Measurements from ENCODE around the gene ACSL3.
"Not testable (repeated sequence)": the region's sequence is repeated elsewhere in the genome, so short reads cannot be mapped to it uniquely, and the experiment has no call there.

The ACSL3 gene

DNA sequence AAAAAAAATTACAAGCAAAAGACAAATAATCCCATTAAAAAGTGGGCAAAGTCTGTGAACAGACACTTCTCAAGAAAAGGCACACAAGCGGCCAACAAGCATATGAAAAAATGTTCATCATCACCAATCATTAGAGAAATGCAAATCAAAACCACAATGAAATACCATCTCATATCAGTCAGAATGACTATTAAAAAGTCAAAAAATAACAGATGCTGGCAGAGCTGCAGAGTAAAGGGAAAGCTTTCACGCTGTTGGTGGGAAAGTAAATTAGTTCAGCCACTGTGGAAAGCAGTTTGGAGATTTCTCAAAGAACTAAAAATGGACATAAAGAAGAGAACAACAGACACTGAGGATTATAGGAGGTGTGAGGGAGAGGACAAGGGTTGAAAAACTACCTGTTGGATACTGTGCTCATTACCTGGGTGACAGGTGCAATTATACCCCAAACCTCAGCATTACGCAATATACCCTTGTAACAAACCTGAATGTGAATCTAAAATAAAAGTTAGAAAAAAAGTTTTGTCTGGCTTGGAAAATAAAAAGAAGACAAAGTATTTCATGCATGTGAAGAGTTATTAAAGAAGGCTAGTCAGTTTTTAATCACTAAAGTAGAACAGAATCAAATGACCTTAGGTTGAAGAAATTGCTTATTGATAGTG, 8.7 kb upstream of the ACSL3 start:
- no peak for DNase-seq (ENCODE audit: low read depth)

DNA sequence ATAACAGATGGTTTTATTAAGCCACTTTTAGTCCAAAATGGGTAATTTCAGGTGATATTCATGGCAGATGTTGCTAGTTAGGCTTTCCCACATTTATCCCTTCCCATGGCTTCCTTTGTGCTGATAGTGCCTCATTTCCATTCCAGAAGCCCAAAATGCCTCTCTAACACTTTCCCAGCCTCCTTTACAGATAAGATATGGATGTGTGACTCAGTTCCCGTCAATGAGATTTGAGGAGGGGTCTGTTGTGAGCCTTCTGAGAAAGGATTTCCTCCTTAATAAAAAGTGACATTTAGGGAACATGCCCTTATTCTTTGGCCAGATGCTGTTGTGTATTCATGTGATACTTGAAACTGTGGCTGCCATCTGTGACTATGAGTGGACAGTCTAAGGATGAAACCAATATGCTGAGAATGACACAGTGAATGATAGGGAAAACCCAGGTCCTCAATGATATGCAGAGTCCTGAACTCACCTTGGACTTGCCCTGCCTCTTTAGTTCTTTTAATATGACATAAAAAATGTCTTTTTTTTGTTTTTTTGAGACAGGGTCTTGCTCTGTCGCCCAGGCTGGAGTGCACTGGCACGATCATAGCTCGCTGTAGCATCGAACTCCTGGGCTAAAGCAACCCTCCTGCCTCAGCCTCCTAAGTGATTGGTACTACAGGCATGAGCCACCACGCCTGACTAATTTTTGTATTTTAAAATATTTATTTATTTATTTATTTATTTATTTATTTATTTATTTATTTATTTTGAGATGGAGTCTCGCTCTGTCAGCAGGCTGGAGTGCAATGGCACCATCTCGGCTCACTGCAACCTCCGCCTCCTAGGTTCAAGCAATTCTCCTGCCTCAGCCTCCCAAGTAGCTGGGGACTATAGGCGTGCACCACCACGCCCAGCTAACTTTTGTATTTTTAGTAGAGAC, 5.8 kb upstream of the ACSL3 start:
- no peak for DNase-seq (ENCODE audit: low read depth)

DNA sequence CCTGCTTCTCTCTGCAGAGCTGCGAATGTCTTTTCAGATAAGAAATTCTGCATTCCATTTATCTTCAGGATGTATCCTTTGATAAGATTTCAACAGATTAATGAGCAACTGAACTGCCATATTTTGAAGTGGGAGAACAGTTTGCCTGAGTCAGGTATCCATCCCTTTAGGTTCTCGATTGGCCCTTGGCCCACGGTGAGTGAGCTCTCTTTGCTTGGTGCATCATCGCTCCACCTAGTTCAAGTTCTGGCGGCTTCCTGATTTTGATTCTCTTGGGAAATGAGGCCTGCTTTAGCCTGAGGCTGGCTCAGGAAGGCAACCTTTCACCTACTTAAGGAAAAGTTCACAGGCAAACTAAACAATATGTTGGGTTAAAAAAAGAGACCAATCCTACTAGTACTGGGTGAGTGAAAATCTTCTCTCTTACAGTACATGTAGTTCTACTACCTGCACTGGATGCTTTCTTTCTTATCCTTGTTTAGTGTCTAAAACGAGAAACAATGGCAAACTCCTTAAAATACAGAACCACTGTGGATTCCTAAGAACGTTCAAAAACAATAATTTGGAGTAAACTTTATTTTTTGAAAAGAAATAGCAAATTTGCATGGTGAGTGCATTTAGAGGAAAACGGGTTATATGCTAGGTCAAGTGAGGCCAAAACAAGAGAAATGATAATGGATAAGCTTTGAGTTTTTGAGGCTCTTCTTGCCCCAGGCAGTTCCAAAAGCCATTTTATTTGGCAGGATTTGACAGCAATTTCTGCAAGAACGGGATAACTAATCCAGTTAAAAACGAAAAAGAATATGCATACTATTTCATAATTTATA, 837 bp upstream of the ACSL3 start:
- no peak for DNase-seq (ENCODE audit: low read depth)

DNA sequence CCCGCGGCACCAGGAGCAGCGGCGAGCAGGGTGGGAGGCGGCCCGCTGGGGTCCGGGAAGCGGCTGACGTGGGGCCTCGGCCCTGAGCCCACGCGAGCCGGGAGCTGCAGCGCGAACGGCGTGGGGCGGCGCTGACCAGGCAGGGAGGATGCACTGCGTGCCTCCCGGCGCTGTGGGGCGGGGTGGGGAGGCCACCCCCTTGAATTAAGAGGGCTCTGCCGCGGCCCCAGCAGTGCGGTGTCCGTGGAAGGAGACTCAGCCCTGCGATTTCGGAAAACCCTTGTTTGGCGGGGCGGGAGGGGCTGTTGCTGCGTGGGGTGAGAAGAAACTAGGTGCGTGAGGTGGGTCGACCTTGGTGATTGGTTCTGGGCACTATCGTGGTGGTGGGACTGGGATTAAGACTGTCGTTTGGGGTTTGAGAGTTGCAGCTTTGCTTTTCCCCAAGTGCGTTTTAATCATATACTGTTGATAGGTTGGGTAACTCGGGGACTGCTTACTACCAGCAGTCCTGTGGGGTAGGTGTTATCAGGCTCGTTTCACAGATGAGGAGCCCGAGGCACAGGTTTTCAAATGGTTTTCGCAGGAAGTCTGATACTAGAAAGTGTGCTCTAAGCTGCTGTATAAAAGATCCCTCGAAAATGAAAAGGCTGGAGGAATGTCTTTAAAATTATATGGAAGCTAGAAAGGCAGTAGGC, 722 bp downstream of the ACSL3 start:
- no peak for DNase-seq (ENCODE audit: low read depth)

DNA sequence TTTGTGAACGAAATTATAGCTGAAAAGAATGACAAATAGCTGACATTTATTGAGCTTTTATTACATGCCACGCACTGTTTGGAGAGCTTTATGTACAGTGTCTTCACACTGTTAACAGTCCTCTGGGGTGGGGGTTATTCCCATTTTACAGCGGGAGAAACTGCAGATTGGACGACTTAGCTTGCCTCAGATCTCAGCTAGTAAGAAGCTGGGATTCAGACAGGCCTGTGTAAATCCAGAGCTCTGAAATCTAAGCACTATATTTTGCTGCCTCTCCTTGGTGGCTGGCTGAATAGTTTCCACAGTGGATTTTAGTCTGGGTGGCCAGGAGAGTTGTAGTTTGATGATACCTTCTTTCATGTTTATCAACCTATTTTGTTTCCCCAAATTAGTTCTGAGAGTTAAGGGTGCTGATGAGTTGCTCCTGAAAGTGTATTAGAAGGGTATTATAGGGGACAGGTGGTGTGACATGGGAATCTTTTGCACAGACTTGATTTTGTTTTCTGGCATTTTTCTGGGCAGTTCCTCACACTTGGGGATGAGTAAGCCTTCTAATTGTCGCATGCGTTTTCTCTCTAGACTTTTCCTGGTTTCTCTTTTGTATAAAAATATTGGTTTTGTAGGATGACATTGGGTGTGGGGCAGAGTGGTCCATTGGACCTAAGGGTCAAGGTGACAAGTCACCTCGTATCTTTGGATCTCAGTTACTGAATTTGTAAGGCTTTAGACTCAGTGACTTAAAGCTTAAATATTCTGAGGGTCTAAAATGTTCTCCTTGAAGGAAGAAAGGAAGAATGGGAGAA, 1.5 kb downstream of the ACSL3 start:
- DNase-seq (ENCODE audit: low read depth): no peak

DNA sequence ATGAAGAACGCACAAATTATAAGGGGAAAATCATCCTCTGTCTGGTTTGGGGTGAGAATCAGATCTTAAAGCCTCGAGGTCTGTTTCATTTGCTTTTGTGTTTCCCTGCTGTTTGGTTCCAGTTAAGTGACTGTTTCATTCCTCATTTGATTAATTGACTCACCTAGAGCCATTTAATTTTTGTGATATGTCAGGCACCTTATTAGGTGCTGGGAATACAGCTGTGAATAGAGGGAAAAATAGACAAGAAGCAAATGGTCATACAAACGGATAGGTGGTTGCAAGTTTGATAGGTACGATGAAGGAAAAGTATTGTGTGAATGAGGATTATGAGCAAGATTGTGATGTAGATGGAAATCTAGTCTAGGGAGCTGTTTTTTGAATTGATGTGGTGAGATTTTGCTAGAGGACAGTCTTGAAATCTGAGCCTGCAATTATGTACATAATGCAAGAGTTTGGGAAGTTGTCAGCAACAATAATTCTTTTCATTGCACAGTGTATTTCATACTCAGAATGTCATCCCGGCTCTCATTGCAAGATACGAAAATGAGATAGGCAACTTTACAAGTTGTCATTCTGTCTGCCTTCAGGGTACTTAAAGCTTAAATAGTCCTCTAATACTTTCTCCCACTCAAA, 2.2 kb downstream of the ACSL3 start:
- no peak for DNase-seq (ENCODE audit: low read depth)

DNA sequence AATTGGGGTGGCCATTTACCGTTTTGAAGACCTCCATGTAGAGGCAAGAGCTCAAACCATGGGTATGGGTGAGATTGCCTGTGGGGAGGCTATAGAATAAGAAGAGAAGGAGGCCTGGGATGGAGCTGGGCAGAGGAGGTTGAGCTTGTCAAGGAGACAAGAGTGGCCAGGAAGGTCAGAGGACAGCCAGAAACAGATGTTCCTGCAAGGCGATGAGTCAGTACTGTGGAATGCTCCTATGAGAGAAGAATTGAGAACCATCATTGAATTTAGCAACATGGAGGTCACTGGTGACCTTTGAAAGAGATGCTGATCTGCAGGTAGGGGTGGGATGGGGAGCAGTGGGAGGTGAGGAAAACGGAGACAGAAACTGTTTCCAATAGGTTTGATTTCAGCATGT, 3.5 kb downstream of the ACSL3 start:
- DNase-seq (ENCODE audit: low read depth): no peak

DNA sequence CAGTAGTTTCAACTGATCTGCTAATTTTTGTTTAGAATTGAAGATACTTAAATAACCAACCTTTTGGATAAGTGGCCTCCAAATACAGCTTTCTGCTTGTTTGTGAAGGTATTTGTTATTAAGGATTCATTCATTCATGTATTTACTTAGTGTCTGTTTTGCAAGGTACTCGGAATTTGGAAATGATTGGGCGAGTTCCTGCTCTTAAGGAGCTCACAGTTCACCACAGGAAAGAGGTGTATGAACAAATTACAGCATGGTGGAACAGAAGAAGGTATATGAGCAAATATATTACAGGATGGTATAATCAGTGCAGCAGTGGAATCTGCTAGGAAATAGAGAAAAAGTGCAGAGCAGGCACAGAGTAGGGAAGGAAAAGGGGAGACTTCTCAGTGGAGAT, 4.5 kb downstream of the ACSL3 start:
- DNase-seq (ENCODE audit: low read depth): no peak

DNA sequence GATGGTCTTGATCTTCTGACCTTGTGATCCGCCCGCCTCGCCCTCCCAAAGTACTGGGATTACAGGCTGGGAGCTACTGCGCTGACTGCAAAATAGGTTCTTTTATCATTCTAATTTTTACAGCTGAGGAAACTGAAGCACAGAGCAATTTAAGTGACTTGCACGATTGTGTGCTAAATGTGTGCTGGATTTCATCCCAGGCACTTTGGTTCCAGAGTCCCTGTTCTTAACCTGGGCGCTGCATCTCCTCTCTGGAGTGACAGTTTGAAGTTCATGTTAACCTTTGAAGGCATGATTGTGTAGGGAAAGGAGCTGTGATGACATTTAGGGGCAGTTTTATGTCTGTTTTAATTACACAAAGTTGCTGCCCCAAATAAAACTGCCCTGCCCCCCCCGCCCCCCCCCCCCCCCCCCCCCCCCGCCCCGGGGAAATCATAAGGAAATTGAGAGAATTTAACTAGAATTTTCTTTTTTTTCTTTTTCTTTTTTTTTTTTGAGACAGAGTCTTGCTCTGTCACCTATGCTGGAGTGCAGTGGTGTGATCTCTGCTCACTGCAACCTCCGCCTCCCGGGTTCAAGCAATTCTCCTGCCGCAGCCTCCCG, 5.6 kb downstream of the ACSL3 start:
- no peak for DNase-seq (ENCODE audit: low read depth)

DNA sequence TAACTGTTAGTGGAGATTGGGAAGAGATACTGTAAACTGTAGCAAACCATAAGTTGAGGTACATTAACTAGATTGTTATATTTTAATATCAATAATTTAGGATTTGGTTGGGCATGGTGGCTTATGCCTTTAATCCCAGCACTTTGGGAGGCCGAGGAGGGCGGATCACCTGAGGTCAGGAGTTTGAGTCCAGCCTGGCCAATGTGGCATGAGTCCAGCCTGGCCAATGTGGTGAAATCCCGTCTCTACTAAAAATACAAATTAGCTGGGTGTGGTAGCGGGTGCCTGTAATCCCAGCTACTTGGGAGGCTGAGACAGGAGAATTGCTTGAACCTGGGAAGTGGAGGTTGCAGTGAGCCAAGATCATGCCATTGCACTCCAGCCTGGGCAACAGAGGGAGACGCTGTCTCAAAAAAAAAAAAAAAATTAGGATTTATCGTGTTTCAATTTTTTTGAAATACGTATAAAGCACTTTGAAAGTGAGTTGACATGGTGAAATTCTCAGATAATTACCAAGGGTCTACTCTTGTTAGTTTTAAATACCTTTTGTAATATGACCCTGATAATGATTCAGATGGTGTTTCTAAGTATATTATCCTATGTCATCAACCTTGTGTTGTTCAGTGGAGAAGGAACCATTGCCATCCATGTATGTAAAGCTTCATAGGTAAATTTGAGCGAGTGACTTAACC, 7.9 kb downstream of the ACSL3 start:
- not testable (repeated sequence) for DNase-seq (ENCODE audit: low read depth)

DNA sequence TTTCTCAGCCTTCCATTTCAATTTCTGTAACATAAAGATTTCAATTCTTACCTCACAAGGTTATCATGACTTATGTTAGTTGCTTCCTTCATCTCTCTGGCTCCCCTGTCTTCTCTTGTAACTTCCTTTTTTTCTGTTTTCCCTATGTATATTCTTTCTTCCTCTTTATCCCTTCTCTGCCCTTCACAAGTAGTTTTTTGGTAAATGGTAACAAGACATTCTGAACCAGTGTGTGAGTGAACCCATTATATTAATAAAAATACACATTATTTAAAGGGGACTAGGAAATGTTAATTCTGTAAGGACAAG, 8.4 kb downstream of the ACSL3 start:
- DNase-seq (ENCODE audit: low read depth): no peak

DNA sequence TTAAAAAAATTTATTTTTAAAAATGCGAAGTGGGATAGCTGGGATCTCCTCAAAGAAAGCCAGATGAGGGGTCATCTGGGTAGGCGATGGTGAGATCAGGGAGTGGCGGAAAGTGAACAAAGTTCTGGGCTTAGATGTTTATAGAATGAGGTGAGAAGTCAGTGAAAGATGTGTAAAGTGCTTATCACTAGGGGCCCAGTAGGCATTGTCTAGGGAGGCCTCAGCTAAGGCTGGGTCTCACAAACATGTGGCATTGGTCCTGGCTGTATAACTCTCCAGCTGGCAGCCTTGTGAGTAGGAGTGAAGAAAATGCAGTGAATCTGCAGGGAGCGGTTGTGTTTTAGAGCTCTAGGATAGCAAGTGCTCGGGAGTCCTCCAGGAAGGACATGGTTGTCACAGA, 10.5 kb downstream of the ACSL3 start:
- DNase-seq (ENCODE audit: low read depth): no peak

DNA sequence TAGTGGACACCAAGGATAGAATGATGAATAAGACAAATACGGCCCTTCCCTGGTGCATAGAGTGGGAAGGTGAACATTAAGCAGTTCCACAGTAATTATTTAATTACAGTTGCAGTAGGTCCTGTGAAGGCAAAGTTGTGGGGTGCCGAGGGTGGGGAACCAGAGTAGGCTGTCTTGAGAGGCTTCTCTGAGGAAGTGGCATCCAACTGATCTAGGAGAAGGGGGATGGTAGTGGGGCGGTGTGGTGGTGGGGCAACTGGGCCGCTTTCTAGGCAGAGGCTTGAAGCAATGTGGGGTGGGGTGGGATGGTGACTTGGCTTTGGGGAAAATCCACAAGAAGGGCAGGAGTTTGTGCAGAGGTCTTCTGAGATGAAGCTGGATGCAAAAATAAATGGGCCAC, 11.7 kb downstream of the ACSL3 start:
- no peak for DNase-seq (ENCODE audit: low read depth)

DNA sequence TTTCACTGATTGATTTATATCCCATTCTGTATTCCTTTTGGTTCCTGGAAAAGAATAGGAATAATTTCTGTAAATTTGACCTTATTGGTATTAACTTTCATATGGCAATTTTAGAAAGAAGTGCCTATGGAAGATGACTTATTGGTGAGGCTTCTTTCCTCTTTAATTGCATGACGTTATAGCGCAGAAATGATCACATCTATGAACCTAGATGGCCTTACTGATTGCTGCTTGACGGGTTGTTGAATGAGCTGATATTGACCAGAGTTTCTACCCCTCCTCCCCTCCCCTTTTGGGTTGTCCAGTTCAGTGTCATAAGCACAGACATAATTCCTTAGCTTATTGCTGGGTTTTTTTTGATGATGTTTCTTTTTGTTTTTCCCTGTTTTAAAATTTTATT, 14.6 kb downstream of the ACSL3 start:
- no peak for DNase-seq (ENCODE audit: low read depth)

DNA sequence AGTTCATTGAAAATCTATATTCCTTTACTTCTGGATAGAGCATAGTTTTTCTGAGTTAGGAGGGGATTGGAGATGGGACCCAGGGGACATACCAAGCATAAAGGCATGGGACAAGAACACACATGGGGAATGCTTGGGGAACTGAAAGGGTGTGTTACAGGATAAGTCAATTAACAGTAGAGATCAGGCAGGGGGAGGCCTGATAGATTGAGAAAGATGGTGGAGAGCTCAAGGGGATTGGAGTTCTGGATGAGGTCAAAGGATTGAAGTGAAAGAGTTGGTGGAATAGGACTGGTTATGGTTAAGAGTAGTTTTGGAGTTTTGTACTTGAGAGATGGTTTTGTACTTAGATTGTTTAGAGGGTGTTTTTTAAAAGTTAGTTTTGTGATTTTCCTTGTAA, 16.1 kb downstream of the ACSL3 start:
- no peak for DNase-seq (ENCODE audit: low read depth)

DNA sequence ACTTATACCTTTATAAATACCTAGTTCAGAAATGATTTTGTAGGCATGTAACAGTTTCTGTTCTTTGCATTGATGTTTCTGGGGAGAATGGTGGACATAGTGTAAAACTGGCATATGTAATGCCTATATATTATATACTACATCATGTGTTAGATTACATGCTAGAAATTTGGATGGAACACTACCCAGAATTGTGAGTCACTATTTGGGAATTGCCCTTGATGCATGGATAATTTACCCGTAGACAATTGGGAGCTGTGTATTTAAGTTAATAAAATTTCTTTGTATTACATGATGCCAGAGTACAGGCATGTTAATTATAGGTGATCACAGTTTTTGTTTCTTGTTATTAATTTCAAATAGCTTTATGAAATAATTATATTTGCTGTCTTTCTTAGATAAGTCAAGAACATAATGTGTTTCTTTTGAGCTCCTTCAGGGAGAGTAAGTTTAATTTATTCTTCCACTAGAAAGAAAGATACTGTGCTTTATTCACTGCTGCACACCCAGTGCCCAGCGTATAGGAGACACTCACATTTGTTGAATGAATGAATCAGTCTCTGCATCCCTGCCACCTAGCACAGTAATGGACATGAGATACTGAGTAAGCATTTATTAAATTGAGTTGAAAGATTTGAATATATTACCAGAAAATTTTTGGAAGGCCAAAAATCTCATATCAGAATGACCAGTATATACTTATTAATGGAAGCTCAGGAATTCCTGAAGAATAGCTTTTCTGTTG, 16.9 kb downstream of the ACSL3 start:
- DNase-seq (ENCODE audit: low read depth): no peak

DNA sequence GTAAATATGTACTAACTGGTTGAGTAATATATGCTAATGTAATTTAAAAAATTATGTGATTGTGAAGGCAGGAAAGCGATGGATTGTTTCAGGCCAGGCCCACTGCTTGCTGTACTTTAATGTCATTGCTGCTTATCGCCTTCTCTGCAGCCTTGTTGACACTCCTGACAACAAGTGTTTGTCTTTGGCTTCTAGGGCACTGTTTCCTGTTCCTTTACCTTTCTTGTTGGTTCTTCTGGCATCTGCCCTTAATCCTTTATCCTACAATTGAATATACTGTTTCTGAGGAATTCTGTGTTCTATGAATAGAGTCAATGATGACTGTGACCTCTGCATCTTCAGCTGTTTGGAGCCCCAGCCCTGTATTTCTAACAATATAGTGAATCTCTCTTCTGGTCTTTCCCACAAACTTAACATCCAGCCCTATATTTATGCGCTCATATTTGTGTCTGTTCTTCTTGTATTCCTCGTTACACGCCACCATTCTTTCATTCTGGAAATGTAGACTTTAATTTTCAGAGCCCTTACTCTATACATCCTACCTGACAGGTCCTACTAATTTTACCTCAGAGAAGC, 17.6 kb downstream of the ACSL3 start:
- DNase-seq (ENCODE audit: low read depth): no peak

DNA sequence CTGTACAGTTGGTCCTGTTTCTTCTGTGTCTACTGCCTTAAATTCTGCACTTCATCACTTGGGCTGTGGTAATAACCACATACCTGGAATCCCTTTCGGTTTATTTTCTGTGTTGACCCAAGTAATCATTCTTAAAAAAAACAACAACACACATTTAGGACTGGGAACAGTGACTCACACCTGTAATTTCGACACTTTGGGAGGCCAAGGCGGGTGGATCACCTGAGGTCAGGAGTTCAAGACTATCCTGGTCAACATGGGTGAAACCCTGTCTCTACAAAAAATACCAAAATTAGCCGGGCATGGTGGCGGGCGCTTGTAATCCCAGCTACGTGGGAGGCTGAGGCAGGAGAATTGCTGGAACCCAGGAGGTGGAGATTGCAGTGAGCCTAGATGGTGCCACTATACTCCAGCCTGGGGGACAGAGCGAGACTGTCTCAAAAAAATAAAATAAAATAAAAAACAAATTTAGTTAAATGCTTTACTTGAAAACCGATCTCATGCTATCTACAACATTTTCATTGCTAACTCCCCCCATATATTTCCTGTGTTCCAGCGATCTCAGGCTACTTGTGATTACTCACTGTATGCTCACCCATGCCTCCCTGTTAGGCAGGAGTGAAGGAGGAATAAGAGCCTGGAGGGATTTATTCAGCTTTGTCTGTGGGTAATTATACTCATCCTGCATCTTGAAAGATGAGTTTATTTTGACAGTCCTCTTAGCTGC, 18.2 kb downstream of the ACSL3 start:
- no peak for DNase-seq (ENCODE audit: low read depth)
